H9 (cell line): Measurements from ENCODE around the gene USP40. TPM values are rescaled to one million over a fixed set of nuclear protein-coding genes. Genes with fewer than 3 reads are reported as not detected.

Experiments used
- DNase-seq: peaks from one replicate; pipeline ENCODE4 v3.0.0-alpha.2; 2017
- H2AFZ ChIP-seq: one replicate; pipeline ENCODE4 v1.6.1; 2013; ENCODE audit warnings: mild to moderate bottlenecking, low read length, control low read depth, moderate library complexity
- H2AK5ac ChIP-seq: 2 replicates; pipeline ENCODE4 v1.6.1; 2013; ENCODE audit warnings: low read length, control low read depth, mixed read lengths; ENCODE audit not compliant: insufficient read length
- H2BK120ac ChIP-seq: one replicate; pipeline ENCODE4 v1.6.1; 2013; ENCODE audit warnings: low read depth, mild to moderate bottlenecking, low read length, control low read depth, inconsistent platforms; ENCODE audit not compliant: poor library complexity, severe bottlenecking
- H2BK12ac ChIP-seq: 2 replicates; pipeline ENCODE4 v1.6.1; 2013; ENCODE audit warnings: low read length, control low read depth, mixed read lengths, low read depth; ENCODE audit not compliant: insufficient read length
- H2BK15ac ChIP-seq: 2 replicates; pipeline ENCODE4 v1.6.1; 2013; ENCODE audit warnings: low read depth, low read length, control low read depth
- H2BK20ac ChIP-seq: one replicate; pipeline ENCODE4 v1.6.1; 2013; ENCODE audit warnings: low read depth, mild to moderate bottlenecking, low read length, control low read depth, inconsistent platforms; ENCODE audit not compliant: poor library complexity, severe bottlenecking
- H2BK5ac ChIP-seq: 2 replicates; pipeline ENCODE4 v1.6.1; 2013; ENCODE audit warnings: low read length, control low read depth, mixed read lengths; ENCODE audit not compliant: insufficient read length
- H3K14ac ChIP-seq: 2 replicates; pipeline ENCODE4 v1.6.1; 2013; ENCODE audit warnings: low read length, control low read depth; ENCODE audit not compliant: insufficient read depth
- H3K18ac ChIP-seq: 2 replicates; pipeline ENCODE4 v1.6.1; 2013; ENCODE audit warnings: low read depth, mild to moderate bottlenecking, mixed read lengths, low read length, control low read depth; ENCODE audit not compliant: insufficient read length
- H3K23ac ChIP-seq: 2 replicates; pipeline ENCODE4 v1.6.1; 2013; ENCODE audit warnings: low read length, control low read depth, mixed read lengths, low read depth; ENCODE audit not compliant: insufficient read length
- H3K23me2 ChIP-seq: 2 replicates; pipeline ENCODE4 v1.6.1; 2013; ENCODE audit warnings: low read depth, mild to moderate bottlenecking, mixed read lengths, low read length, control low read depth; ENCODE audit not compliant: insufficient read length, poor library complexity, severe bottlenecking
- H3K27ac ChIP-seq: 2 replicates; pipeline ENCODE4 v1.5.1; 2013; ENCODE audit warnings: low read length, control low read depth, mixed read lengths, low read depth; ENCODE audit not compliant: insufficient read length
- H3K27me3 ChIP-seq: 2 replicates; pipeline ENCODE4 v1.6.1; 2013; ENCODE audit warnings: low read length, control low read depth, inconsistent platforms; ENCODE audit not compliant: insufficient read depth
- H3K4ac ChIP-seq: 2 replicates; pipeline ENCODE4 v1.6.1; 2013; ENCODE audit warnings: low read depth, mild to moderate bottlenecking, control low read depth, inconsistent platforms, low read length, moderate library complexity
- H3K4me1 ChIP-seq: 2 replicates; pipeline ENCODE4 v1.6.1; 2013; ENCODE audit warnings: low read length, control low read depth, inconsistent platforms; ENCODE audit not compliant: insufficient read depth
- H3K4me2 ChIP-seq: 2 replicates; pipeline ENCODE4 v1.6.1; 2013; ENCODE audit warnings: low read length, control low read depth, mixed read lengths; ENCODE audit not compliant: insufficient read length, insufficient read depth
- H3K56ac ChIP-seq: 2 replicates; pipeline ENCODE4 v1.6.1; 2013; ENCODE audit warnings: low read depth, mild to moderate bottlenecking, mixed read lengths, low read length, control low read depth; ENCODE audit not compliant: insufficient read length
- H3K79me1 ChIP-seq: 2 replicates; pipeline ENCODE4 v1.6.1; 2013; ENCODE audit warnings: low read depth, mild to moderate bottlenecking, moderate library complexity, low read length, control low read depth, inconsistent platforms; ENCODE audit not compliant: insufficient read depth, poor library complexity, severe bottlenecking
- H3K79me2 ChIP-seq: 2 replicates; pipeline ENCODE4 v1.6.1; 2013; ENCODE audit warnings: low read length, control low read depth, inconsistent platforms; ENCODE audit not compliant: insufficient read depth
- H3K9ac ChIP-seq: 2 replicates; pipeline ENCODE4 v1.6.1; 2013; ENCODE audit warnings: low read length, control low read depth, mixed read lengths; ENCODE audit not compliant: insufficient read length; ENCODE audit errors: extremely low read depth
- H3K9me3 ChIP-seq: one replicate; pipeline ENCODE4 v1.6.1; 2013; ENCODE audit warnings: low read depth, low read length, inconsistent platforms; ENCODE audit not compliant: control insufficient read depth
- H3T11ph ChIP-seq: one replicate; pipeline ENCODE4 v1.6.1; 2013; ENCODE audit warnings: mild to moderate bottlenecking, low read length, control low read depth, inconsistent platforms
- H4K20me1 ChIP-seq: one replicate; pipeline ENCODE4 v1.6.1; 2013; ENCODE audit not compliant: control insufficient read depth, insufficient read length, insufficient read depth
- H4K5ac ChIP-seq: 2 replicates; pipeline ENCODE4 v1.6.1; 2013; ENCODE audit warnings: low read depth, mild to moderate bottlenecking, mixed read lengths, low read length, control low read depth; ENCODE audit not compliant: insufficient read length
- H4K8ac ChIP-seq: replicated peaks from 2 replicates; pipeline ENCODE4 v1.6.1; 2013; ENCODE audit warnings: low read length, control low read depth, mixed read lengths, low read depth; ENCODE audit not compliant: insufficient read length
- H4K91ac ChIP-seq: 2 replicates; pipeline ENCODE4 v1.6.1; 2013; ENCODE audit warnings: low read depth, mild to moderate bottlenecking, moderate library complexity, mixed read lengths, low read length, control low read depth; ENCODE audit not compliant: insufficient read length
- H3K27ac Mint-ChIP-seq, 3 experiments: 2 replicates in 2 of 3; 3 replicates in 1 of 3; pipeline ENCODE4 v1.8.0; 2020 to 2021; ENCODE audit warnings: mixed read lengths in 3 of 3, mild to moderate bottlenecking in 1 of 3, moderate library complexity in 1 of 3
- H3K27me3 Mint-ChIP-seq: 2 replicates; pipeline ENCODE4 v1.8.0; 2021; ENCODE audit warnings: low read depth, mild to moderate bottlenecking, moderate library complexity, mixed read lengths
- H3K36me3 Mint-ChIP-seq, 3 experiments: 2 replicates in 2 of 3; 3 replicates in 1 of 3; pipeline ENCODE4 v1.8.0; 2020 to 2021; ENCODE audit warnings: low read depth in 3 of 3, mixed read lengths in 3 of 3; ENCODE audit not compliant: insufficient read depth in 1 of 3
- H3K4me1 Mint-ChIP-seq, 2 experiments: 2 replicates each; pipeline ENCODE4 v1.8.0; 2020; ENCODE audit warnings: mixed read lengths in 2 of 2
- H3K4me3 Mint-ChIP-seq, 2 experiments: 2 replicates in 1 of 2; 3 replicates in 1 of 2; pipeline ENCODE4 v1.8.0; 2020 to 2021; ENCODE audit warnings: mild to moderate bottlenecking in 2 of 2, mixed read lengths in 2 of 2, moderate library complexity in 1 of 2
- H3K9me3 Mint-ChIP-seq, 2 experiments: 2 replicates in 1 of 2; 3 replicates in 1 of 2; pipeline ENCODE4 v1.8.0; 2020; ENCODE audit warnings: mild to moderate bottlenecking in 2 of 2, mixed read lengths in 2 of 2, moderate library complexity in 1 of 2
- WGBS: extraction: QIAGEN DNeasy Blood & Tissue Kit; methylation state at CpG from one replicate; pipeline ENCODE4 v1.1.7; 2013; ENCODE audit warnings: missing lambda C conversion rate, low lambda C conversion rate, mixed read lengths; ENCODE audit not compliant: insufficient read length; ENCODE audit errors: extremely low coverage; 5-methylcytosine and 5-hydroxymethylcytosine counted together
- total RNA-seq: library from RNA; stranded (reverse); gene quantifications from 2 replicates; pipeline ENCODE4 v1.2.1, GENCODE V29; 2021
- TF ChIP-seq, protein P1 (sequence below): fragments of 200-600 bp; sonication (generic); conservative IDR thresholded peaks from 3 replicates; pipeline ENCODE4 v1.8.0; 2021; ENCODE audit warnings: antibody characterized with exemption, mild to moderate bottlenecking

Gene USP40
- total RNA-seq, 1 experiment from 2014 or later = 7.5 TPM

GRCh38 chr2:233434666-233435330 lies 131.8 kb downstream of the USP40 start:
- Histone ChIP-seq H2AFZ (no peak overlapping the region), H3K4ac (no peak overlapping the region), H3K27me3 (no peaks in the 10 kb centered on the region), H3K79me1 (no peaks in the 10 kb centered on the region), H3K9me3 (no peaks in the 10 kb centered on the region), H3K79me2 (no peaks in the 10 kb centered on the region), H2BK5ac (no peak overlapping the region), H2AK5ac (no peak overlapping the region), H3K18ac (no peak overlapping the region), H2BK12ac (no peak overlapping the region), H3K4me2 (no peak overlapping the region), H4K8ac (no peak overlapping the region), H4K5ac (no peak overlapping the region), H3T11ph (no peak overlapping the region), H3K56ac (no peak overlapping the region), H3K23me2 (no peaks in the 10 kb centered on the region), H3K9ac (no peak overlapping the region), H3K4me1 (no peaks in the 10 kb centered on the region), H3K27ac (no peak overlapping the region), H3K23ac (no peak overlapping the region), H2BK15ac (no peak overlapping the region), H2BK20ac (no peak overlapping the region), H4K91ac (no peak overlapping the region), H3K14ac (no peak overlapping the region), H4K20me1 (no peaks in the 10 kb centered on the region), H2BK120ac (no peak overlapping the region)
- Mint-ChIP-seq H3K4me3 (no peak overlapping the region), H3K4me1 (no peaks in the 10 kb centered on the region), H3K27me3 (no peaks in the 10 kb centered on the region), H3K36me3 (peaks cover 0 to 7% (median 4%) of the 10 kb centered on the region in 3 experiments; a peak in 3 of 7 replicates), H3K27ac (no peak overlapping the region), H3K9me3 (no peaks in the 10 kb centered on the region; a peak in 1 of 5 replicates)
- WGBS = no CpG with 5 or more reads among the region's 18 CpGs
- peak; percentile 8 for DNase-seq
- TF ChIP-seq, protein P1, sequence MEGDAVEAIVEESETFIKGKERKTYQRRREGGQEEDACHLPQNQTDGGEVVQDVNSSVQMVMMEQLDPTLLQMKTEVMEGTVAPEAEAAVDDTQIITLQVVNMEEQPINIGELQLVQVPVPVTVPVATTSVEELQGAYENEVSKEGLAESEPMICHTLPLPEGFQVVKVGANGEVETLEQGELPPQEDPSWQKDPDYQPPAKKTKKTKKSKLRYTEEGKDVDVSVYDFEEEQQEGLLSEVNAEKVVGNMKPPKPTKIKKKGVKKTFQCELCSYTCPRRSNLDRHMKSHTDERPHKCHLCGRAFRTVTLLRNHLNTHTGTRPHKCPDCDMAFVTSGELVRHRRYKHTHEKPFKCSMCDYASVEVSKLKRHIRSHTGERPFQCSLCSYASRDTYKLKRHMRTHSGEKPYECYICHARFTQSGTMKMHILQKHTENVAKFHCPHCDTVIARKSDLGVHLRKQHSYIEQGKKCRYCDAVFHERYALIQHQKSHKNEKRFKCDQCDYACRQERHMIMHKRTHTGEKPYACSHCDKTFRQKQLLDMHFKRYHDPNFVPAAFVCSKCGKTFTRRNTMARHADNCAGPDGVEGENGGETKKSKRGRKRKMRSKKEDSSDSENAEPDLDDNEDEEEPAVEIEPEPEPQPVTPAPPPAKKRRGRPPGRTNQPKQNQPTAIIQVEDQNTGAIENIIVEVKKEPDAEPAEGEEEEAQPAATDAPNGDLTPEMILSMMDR = no peak
